GM19372 (cell line): ENCODE data around the gene ARHGEF11.

ENCODE experiments used
- ATAC-seq: cut with Tn5 transposase; IDR thresholded peaks from one replicate; pipeline ENCODE4 v1.9.1; 2021; ENCODE audit warnings: mild to moderate bottlenecking, low read depth, moderate library complexity; ENCODE audit not compliant: unreplicated experiment

Gene ARHGEF11

DNA sequence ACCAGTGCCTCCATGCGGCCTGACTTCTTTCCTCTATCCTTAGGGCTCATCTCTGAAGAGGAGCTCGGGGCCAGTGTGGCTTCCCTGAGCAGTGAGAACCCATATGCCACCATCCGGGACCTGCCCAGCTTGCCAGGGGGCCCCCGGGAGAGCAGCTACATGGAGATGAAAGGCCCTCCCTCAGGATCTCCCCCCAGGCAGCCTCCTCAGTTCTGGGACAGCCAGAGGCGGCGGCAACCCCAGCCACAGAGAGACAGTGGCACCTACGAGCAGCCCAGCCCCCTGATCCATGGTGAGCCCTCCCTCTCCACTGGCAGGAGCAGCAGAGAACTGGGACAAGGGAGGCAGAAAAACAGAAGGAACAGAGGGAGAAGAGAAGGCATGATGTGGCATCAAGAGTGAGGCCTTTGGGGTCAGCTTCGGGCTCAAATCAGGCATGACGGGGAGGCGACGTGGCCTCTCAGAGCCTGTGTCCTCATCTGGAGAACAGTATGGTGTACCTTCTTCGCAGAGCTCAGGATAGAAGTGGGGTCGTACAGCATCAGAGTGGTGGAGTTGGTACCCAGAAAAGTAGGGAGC lies 131.6 kb downstream of the ARHGEF11 start:
- ATAC-seq: no peak

GRCh38 chr1:156912861-156913808 lies 132.4 kb downstream of the ARHGEF11 start:
- no peak for ATAC-seq

DNA sequence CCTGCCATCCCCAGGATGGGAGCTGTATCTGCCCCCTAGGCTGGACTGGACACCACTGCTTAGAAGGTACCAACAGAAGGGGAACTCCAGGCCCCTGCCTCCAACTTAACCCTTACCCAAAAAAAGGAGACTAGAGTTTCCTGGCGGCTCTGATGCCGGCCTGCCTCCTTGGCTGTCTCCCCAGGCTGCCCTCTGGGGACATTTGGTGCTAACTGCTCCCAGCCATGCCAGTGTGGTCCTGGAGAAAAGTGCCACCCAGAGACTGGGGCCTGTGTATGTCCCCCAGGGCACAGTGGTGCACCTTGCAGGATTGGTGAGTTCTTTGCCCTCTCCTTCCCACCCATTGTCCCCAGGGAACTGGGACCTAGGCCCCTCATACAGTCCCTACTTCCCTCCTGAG lies 133.2 kb downstream of the ARHGEF11 start:
- ATAC-seq: no peak

- ATAC-seq: no peak
Observed at GRCh38 chr1:156911577-156912298, 133.8 kb downstream of the ARHGEF11 start.

- ATAC-seq: no peak
Observed at GRCh38 chr1:156910309-156910782, 135.2 kb downstream of the ARHGEF11 start.

DNA sequence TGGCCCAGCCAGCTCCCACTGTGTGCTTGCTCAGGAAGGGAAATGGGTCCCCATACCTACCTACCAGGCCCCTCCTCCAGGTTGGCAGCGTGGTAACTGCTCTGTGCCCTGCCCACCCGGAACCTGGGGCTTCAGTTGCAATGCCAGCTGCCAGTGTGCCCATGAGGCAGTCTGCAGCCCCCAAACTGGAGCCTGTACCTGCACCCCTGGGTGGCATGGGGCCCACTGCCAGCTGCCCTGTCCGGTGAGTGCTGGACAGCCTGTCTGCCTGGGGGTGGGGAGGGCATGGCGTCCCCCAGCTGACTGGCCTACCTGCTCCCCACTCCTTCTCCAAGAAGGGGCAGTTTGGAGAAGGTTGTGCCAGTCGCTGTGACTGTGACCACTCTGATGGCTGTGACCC lies 135.9 kb downstream of the ARHGEF11 start:
- ATAC-seq: no peak

GRCh38 chr1:156908955-156909354 lies 136.6 kb downstream of the ARHGEF11 start:
- no peak for ATAC-seq

- ATAC-seq: no peak
Observed at GRCh38 chr1:156908541-156908940, 137.0 kb downstream of the ARHGEF11 start.

GRCh38 chr1:156906206-156906906 lies 139.2 kb downstream of the ARHGEF11 start:
- ATAC-seq: no peak

DNA sequence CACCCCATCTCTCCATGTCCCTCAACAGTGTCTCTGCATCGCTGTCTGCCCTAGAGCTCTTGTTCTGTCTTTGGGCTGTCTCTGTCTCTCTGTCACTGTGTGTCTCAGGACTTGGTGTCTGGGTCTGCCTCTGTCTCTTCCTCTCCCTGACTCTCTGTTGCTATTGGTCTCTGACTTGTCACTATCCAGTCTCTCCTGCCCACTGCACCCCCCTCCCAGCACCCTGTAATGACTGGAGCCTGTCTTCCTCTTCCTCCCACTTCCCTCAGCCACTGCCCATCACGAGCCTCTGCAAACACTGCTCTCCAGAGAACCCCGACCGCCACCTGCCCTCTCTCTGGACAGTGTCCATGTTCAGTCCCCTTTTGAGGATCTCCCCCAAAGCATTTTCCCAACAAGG lies 139.9 kb downstream of the ARHGEF11 start:
- no peak for ATAC-seq

GRCh38 chr1:156905176-156905575 lies 140.4 kb downstream of the ARHGEF11 start:
- no peak for ATAC-seq

DNA sequence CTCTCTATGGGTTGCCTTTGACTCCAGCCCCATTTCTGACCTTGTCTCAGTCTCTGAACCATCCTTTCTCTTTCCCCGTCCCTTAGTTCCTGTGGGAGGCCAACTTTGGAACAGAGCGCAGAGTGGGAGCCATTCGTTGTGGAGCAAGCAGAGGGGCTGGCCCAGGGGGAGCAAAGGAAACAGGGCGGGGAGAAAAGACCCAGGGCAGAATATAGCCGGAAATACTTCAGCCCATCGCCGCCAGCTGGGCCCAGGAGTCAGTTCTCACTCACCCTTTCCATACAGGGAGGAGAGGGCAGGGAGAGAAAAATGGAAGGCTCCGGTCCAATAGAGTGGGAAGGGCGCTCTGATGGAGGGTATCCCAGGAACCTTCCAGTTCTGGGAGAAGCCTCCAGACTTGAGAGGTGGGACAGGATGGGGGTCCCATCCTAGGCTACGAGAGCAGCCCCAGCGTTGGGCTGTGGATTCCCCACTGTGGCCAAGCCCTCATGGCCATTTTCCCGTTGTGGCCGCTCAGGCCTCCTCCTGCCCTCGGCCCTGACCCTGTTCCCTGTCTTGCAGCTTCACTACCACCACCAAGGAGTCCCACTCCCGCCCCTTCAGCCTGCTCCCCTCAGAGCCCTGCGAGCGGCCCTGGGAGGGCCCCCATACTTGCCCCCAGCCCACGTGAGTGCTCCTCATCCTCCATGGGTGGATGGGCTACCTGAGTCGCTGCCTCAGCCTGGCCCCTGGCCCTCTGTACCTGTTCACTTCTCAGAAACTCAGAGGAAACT lies 141.2 kb downstream of the ARHGEF11 start:
- ATAC-seq: no peak

- no peak for ATAC-seq
Observed at GRCh38 chr1:156903328-156904091, 142.0 kb downstream of the ARHGEF11 start.

GRCh38 chr1:156901966-156902915 lies 143.3 kb downstream of the ARHGEF11 start:
- no peak for ATAC-seq

GRCh38 chr1:156901590-156901900 lies 144.0 kb downstream of the ARHGEF11 start:
- ATAC-seq: no peak

DNA sequence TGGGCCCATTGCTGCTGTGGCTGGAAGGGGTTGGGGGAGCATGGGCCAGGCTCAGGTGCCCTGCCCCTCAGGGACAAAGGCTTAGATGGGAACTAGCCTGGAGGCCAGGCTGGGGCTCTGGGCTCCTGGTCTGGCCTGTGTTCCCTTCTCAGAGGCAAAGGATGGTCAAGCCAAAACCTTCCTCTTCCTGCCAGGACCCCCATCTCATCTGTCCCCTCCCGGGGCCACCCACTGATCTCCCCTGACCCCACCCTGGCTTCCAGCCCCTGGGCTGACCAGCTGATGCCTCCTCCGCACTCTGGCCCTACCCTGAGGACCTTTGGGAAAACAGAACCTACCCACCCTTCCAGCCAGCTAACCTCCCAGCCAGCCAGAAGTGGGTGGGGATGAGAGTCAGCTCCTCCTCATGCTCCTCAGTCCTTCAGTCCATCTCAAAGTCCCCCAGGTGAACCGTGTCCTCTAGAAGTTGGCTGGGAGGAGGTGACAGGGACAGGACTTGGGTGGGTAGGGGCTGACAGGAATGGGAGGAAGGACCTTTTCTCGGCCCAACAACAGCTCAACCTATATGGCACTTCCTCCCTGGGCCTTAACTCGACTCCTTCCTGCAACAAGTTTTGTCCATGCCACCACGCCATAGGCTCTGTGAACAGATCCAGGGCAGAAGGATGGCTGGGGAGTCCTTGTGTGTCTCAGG lies 144.5 kb downstream of the ARHGEF11 start:
- no peak for ATAC-seq

- ATAC-seq: no peak
Observed at GRCh38 chr1:156899956-156900718, 145.4 kb downstream of the ARHGEF11 start.
